ES-I3 (cell line): ENCODE data around the gene PYGL.
"Not testable (repeated sequence)": the region's sequence is repeated elsewhere in the genome, so short reads cannot be mapped to it uniquely, and the experiment has no call there.

Source experiments
- H3K36me3 ChIP-seq: 2 replicates; pipeline ENCODE4 v1.6.1; 2013; ENCODE audit warnings: mild to moderate bottlenecking, low read length, control low read depth, moderate library complexity; ENCODE audit not compliant: insufficient read depth
- H3K4me1 ChIP-seq: 2 replicates; pipeline ENCODE4 v1.6.1; 2013; ENCODE audit warnings: mild to moderate bottlenecking, control low read depth, low read length; ENCODE audit not compliant: insufficient read depth
- H3K9ac ChIP-seq: 2 replicates; pipeline ENCODE4 v1.6.1; 2013; ENCODE audit warnings: low read depth, mild to moderate bottlenecking, low read length, moderate library complexity
- H3K9me3 ChIP-seq: 2 replicates; pipeline ENCODE4 v1.6.1; 2013; ENCODE audit warnings: mild to moderate bottlenecking, low read length, moderate library complexity; ENCODE audit not compliant: control insufficient read depth, insufficient read depth

PYGL gene

DNA sequence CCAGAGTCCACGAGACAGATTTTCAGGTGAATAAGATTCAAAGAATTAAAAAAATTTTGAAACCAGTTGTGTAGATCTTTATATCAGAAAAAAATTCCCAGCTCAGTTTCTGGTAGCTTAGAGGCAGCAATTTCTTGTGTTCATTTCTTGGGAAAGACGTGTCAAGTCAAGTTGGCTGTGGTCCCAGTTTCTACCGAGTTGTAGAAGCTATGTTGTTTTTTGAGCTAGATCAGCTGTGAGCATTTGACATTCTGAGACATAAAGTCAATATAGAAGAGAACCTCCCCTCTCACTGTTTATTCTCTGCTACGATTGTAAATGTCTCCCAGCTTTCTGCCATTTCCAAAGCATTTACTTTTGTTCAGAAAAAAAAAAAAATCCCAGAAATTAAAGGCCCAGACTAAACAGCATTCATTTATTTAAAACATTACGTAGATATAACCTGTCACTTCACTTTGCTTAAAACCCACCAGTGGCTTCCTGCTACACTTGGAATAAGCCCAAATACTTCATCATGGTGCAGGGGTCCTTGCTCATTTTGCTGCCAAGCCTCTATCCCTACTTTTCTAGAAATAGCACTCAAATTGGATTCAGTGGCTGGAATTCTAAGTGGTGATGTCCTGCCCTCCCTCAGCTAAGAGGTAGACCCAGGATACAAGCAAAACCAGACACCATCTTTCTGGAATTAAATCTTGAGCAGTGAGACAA, 20.6 kb upstream of the PYGL start:
- no peak overlapping the region for H3K9ac ChIP-seq
- no peaks in the 10 kb centered on the region for H3K36me3 ChIP-seq
- no peaks in the 10 kb centered on the region for H3K9me3 ChIP-seq
- no peaks in the 10 kb centered on the region for H3K4me1 ChIP-seq

DNA sequence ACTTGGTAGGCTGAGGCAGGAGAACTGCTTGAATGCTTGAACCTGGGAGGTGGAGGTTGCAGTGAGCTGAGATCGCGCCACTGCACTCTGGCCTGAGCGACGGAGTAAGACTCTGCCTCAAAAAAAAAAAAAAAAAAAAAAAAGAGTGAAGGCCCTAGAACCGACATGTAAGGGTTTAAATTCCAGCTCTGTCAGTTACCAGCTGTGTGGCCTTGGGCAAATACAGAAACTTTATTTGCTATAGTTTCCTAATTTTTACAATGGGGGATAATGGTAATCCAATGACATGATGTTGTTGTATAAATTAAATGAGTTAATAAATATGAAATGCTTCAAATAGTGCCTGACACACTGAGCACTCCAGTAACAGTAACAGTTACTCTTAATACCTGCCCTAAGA, 19.6 kb upstream of the PYGL start:
- Histone ChIP-seq H3K4me1 (no peaks in the 10 kb centered on the region), H3K36me3 (no peaks in the 10 kb centered on the region)

GRCh38 chr14:50961605-50962221, 17.4 kb upstream of the PYGL start:
- H3K9ac ChIP-seq: no peak overlapping the region
- no peaks in the 10 kb centered on the region; the same call in 1 of the 2 replicates for H3K9me3 ChIP-seq
- no peaks in the 10 kb centered on the region for H3K4me1 ChIP-seq
- H3K36me3 ChIP-seq: no peaks in the 10 kb centered on the region

More for the DNA sequence above, 19.6 kb upstream of the PYGL start:
- Histone ChIP-seq H3K9ac (no peak overlapping the region), H3K9me3 (no peaks in the 10 kb centered on the region)

DNA sequence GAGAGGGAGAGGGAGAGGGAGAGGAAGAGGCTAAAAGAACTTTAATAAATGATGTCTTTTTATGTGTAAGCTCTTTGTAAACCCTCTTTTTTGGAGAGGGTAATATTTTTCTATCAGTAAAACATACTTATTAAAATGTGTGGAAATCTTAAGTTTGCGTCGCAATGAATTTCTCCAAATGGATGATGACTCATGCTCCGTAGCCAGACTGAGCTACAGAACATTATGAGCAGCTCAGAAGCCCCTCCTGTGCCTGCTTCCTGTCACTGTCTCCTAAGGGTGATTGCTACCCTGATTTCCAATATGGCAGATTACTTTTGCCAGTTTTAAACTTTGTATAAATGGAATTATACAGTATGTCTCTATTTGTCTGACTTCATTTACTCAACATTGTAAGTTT, 13.0 kb upstream of the PYGL start:
- Histone ChIP-seq H3K9ac (no peak overlapping the region), H3K36me3 (no peaks in the 10 kb centered on the region), H3K4me1 (peaks cover 13% of the 10 kb centered on the region), H3K9me3 (no peaks in the 10 kb centered on the region; the same call in 1 of the 2 replicates)

DNA sequence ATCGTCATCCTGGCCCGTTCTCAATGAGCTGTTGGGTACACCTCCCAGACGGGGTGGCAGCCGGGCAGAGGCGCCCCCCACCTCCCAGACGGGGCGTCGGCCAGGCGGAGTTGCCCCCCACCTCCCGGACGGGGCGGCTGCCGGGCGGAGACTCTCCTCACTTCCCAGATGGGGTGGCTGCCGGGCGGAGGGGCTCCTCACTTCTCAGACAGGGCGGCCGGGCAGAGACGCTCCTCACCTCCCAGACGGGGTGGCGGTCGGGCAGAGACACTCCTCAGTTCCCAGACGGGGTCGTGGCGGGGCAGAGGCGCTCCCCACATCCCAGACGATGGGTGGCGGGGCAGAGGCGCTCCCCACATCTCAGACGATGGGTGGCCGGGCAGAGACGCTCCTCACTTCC, 12.1 kb upstream of the PYGL start:
- H3K9me3 ChIP-seq, H3K9ac ChIP-seq, H3K36me3 ChIP-seq: not testable (repeated sequence)
- H3K4me1 ChIP-seq: peaks cover 13% of the 10 kb centered on the region

DNA sequence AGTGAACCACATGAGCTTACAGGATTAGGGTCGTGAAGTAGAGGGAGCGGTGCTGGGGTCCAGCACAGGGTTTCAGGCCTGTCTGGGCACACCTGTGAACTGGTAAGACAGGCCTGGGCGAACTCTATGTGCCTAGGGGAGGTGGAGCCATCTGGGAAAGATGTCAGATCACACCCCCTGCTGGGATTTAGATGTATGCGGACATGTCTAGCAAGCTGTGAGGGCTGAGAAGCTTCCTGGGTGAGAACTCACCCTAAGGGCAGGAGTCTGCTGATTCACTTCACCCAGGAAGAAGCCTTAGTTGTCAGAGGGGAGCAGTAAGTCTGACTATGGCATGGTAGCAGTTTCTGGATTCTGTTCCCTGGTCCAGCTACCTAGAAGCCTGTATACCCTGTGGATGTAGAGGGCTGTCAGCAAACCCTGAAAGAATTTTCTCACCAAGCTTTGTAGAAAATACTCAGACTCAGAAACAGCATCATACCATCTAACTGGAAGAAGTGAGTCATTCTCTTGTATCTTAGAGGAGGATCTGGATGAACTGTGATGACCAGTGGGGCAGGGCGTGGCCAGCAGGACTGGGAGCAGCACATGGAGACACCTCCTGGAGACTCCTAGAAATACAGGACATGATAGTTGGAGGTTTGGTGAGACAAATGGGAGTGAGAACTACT, 11.2 kb upstream of the PYGL start:
- Histone ChIP-seq H3K4me1 (peaks cover 13% of the 10 kb centered on the region), H3K36me3 (no peaks in the 10 kb centered on the region), H3K9me3 (no peaks in the 10 kb centered on the region; the same call in 1 of the 2 replicates), H3K9ac (no peak overlapping the region)

DNA sequence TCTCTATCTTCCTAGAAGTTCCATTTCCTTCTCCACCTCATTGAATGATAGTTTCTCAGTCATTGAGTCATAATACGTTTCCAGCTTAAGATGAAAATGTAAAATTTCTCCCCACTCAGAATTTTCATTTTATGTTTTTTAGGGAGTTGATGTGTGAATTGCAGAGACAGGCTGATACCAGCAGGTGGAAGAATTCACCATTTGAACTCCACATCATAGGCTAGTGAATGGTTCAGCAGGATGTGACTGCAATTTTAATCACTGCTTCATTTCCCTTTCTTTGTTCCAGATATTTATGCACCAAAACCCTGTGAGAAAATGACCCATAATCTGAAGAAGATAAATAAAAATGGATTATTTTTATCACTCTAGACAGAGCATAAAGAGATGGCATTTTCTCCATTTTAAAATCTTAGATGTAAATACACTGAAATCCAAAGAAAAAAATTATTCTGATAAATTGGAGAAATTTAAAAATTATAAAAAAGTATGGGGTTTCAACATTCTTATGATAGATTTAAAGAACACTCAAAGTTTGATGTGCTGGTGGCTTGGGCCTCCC, 10.6 kb upstream of the PYGL start:
- Histone ChIP-seq H3K9ac (no peak overlapping the region), H3K9me3 (no peaks in the 10 kb centered on the region; the same call in 1 of the 2 replicates), H3K36me3 (no peaks in the 10 kb centered on the region), H3K4me1 (peaks cover 13% of the 10 kb centered on the region)

GRCh38 chr14:50953502-50953901, 9.2 kb upstream of the PYGL start:
- H3K9me3 ChIP-seq: no peaks in the 10 kb centered on the region; the same call in 1 of the 2 replicates
- H3K36me3 ChIP-seq: no peaks in the 10 kb centered on the region
- peaks cover 13% of the 10 kb centered on the region for H3K4me1 ChIP-seq
- no peak overlapping the region for H3K9ac ChIP-seq

- H3K4me1 ChIP-seq: peaks cover 13% of the 10 kb centered on the region
- H3K36me3 ChIP-seq: no peaks in the 10 kb centered on the region
- H3K9ac ChIP-seq: no peak overlapping the region
- H3K9me3 ChIP-seq: no peaks in the 10 kb centered on the region
Measured at GRCh38 chr14:50951032-50951431, 6.7 kb upstream of the PYGL start.

GRCh38 chr14:50948205-50948604, 3.9 kb upstream of the PYGL start:
- no peak overlapping the region for H3K9ac ChIP-seq
- H3K36me3 ChIP-seq: no peaks in the 10 kb centered on the region
- no peaks in the 10 kb centered on the region for H3K9me3 ChIP-seq
- no peaks in the 10 kb centered on the region for H3K4me1 ChIP-seq

- H3K4me1 ChIP-seq: no peaks in the 10 kb centered on the region
- no peak overlapping the region for H3K9ac ChIP-seq
- H3K9me3 ChIP-seq: no peaks in the 10 kb centered on the region
- H3K36me3 ChIP-seq: no peaks in the 10 kb centered on the region; the same call in 1 of the 2 replicates
Measured at GRCh38 chr14:50947446-50947845, 3.2 kb upstream of the PYGL start.

GRCh38 chr14:50946234-50946935, 2.1 kb upstream of the PYGL start:
- Histone ChIP-seq H3K9me3 (no peaks in the 10 kb centered on the region), H3K9ac (no peak overlapping the region), H3K4me1 (no peaks in the 10 kb centered on the region), H3K36me3 (peaks cover 4% of the 10 kb centered on the region; the same call in 1 of the 2 replicates)

DNA sequence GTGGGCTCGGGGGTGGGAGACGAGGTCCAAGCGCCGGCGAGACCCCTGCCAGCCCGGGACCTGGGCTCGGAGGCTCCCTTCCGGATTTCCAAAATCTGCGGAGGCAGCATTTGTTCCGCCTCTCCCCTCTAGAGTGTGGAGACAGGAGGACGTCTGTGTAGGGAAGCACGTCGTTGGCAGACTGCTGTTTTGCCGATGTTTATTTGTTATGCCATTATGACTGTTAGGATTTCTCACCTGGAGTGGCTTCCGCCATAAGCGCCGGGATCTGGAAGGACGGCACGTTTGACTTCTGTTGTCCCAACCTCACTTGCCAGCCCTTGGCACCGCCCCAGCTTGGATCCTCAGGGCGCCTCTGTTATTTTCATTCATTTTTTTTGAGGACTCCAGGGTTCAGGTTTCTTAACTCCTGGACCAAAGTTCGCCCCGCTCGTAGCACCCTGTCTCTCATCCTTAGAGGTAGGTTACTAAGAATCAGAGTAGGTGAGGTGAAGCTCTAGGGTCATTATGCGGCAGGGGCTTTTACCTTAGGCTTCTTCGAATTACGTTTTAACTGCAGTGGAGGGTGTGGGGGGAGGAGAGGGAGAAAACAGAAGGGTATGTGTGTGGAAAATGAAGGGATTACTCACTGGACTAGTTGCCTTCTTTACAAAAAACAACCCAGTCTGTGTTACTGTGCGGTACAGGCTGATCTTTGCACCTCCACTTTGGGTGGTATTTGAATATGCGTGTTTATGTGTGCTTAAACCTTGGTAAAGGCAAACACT, 547 bp upstream of the PYGL start:
- Histone ChIP-seq H3K9me3 (no peaks in the 10 kb centered on the region), H3K4me1 (no peaks in the 10 kb centered on the region), H3K9ac (peak overlapping the region; percentile 74), H3K36me3 (peaks cover 4% of the 10 kb centered on the region; the same call in 1 of the 2 replicates)
